NB4 (cell line): ENCODE data around the gene GSTA3.
"Not testable (repeated sequence)": the region's sequence is repeated elsewhere in the genome, so short reads cannot be mapped to it uniquely, and the experiment has no call there.

Experiments
- DNase-seq: peaks from one replicate; pipeline ENCODE4 v3.0.0; 2010; ENCODE audit warnings: low read depth
- H3K4me3 ChIP-seq: one replicate; pipeline ENCODE4 v1.5.1; 2011; ENCODE audit warnings: mild to moderate bottlenecking, low read depth, low read length, moderate library complexity
- MYC ChIP-seq: IDR thresholded peaks from 2 replicates; pipeline ENCODE4 v1.6.1; 2011; ENCODE audit warnings: low read depth, low read length
- POLR2A ChIP-seq: IDR thresholded peaks from 2 replicates; pipeline ENCODE4 v1.6.1; 2011; ENCODE audit warnings: mild to moderate bottlenecking; ENCODE audit not compliant: insufficient read length; ENCODE audit errors: extremely low read depth
- TF ChIP-seq, protein P1 (sequence below): IDR thresholded peaks from 2 replicates; pipeline ENCODE4 v1.6.1; 2011; ENCODE audit warnings: low read depth, low read length
- TF ChIP-seq, protein P2 (sequence below): IDR thresholded peaks from one replicate; pipeline ENCODE4 v1.5.1; 2012; ENCODE audit warnings: low read depth, low read length

Gene GSTA3

DNA sequence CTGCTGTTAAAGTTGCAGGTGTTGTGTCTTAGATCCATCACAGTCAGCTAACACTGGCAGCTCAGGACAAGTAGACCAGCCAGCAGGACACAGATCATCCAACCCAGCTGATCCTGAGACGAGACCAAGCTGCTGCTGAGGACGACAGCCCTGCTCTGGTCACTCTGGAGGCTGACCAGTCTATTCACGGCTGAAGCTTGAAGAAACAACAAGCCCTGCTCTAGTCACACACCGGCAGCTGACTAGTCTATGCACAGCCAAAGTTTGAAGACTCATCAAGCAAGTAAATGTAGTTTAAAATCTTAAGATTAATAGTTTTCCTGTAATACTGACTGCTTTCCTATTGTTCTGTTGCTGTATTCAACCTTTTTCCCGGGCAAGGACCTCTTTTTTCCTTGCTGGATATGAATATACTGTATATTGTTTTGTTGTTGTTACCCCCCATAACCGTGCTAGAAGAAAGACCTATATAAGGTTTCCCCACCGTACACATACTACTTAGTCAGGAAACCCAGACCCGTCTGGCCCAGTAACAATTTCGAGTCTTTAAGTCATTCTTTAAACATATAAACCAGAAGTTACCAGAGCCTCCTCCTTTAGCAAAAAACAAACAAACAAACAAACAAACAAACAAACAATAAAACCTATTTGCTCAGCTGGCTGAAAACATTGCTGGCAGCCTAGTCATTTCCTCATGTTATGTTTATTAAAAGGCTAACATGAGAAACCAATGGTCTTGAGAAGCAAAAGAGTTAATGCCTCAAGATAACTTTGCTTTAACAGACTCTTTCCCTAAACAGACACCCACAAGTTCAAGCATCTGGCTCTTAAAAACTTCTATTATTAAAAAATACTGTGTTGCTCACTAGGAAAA, 16.7 kb upstream of the GSTA3 start:
- TF ChIP-seq, protein P1, sequence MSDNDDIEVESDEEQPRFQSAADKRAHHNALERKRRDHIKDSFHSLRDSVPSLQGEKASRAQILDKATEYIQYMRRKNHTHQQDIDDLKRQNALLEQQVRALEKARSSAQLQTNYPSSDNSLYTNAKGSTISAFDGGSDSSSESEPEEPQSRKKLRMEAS = no peak
- TF ChIP-seq MYC = no peak
- TF ChIP-seq POLR2A = no peak
- TF ChIP-seq, protein P2, sequence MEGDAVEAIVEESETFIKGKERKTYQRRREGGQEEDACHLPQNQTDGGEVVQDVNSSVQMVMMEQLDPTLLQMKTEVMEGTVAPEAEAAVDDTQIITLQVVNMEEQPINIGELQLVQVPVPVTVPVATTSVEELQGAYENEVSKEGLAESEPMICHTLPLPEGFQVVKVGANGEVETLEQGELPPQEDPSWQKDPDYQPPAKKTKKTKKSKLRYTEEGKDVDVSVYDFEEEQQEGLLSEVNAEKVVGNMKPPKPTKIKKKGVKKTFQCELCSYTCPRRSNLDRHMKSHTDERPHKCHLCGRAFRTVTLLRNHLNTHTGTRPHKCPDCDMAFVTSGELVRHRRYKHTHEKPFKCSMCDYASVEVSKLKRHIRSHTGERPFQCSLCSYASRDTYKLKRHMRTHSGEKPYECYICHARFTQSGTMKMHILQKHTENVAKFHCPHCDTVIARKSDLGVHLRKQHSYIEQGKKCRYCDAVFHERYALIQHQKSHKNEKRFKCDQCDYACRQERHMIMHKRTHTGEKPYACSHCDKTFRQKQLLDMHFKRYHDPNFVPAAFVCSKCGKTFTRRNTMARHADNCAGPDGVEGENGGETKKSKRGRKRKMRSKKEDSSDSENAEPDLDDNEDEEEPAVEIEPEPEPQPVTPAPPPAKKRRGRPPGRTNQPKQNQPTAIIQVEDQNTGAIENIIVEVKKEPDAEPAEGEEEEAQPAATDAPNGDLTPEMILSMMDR = no peak
- DNase-seq = no peak
- no peak overlapping the region for H3K4me3 ChIP-seq

DNA sequence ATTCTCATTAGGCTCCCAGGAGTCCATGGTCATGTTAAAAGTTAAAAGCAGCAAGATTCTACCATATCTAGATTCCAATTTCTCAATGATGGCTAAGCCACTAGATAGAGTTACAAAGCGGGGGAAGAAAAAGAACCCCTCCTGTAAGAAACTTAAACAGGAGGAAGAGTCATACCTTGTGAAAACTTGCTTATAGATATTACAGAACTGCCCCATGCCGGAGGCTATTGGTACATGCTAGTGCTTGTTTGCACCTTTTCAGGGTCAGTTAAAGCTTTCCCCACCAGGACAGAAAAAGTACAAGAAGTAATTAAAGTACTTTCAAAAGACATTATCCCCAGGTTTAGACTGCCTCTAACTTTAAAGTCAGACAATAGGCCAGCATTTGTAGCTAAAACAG, 15.5 kb upstream of the GSTA3 start:
- TF ChIP-seq, protein P1 = no peak
- TF ChIP-seq, protein P2 = no peak
- TF ChIP-seq MYC (no peak), POLR2A (no peak)
- no peak for DNase-seq
- no peak overlapping the region for H3K4me3 ChIP-seq

DNA sequence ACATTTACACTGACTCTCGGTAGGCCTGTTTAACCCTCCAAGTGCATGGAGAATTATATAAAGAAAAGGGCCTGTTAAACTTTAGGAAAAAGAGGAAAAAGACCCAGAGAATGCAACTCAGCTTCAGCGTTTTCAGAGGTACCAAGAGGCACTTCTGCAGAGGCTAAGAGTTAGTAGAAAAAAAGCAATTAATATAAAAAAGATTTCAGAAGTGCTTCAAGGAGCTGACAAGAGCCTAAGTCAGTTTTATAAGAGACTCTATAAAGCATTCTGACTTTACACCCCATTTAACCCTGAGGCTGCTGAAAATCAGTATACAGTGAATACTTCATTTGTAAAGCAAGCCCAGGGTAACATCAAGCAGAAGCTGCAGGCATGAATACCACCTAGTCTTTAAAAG, 14.2 kb upstream of the GSTA3 start:
- not testable (repeated sequence) for DNase-seq, H3K4me3 ChIP-seq

DNA sequence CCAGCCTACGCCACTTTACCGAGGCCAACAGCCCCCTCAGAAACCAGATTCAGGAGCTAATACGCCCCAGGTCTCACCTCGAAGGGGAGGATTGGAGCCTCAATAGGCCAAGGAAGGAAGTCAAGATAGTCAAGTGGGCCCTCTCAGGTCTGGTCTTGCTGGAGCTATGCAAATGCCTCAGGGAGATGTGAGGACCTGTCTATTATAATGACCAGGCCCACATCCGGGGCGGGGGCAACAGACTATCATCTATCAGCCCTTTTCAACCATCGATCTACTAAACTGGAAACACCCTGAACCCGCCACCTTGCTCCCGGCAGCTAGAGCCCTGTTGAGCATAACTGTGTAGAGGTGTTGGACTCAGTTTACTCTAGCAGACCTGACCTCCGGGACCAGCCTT, 12.7 kb upstream of the GSTA3 start:
- no peak for DNase-seq
- TF ChIP-seq, protein P1 = no peak
- no peak for TF ChIP-seq POLR2A
- TF ChIP-seq MYC = no peak
- TF ChIP-seq, protein P2 = no peak

DNA sequence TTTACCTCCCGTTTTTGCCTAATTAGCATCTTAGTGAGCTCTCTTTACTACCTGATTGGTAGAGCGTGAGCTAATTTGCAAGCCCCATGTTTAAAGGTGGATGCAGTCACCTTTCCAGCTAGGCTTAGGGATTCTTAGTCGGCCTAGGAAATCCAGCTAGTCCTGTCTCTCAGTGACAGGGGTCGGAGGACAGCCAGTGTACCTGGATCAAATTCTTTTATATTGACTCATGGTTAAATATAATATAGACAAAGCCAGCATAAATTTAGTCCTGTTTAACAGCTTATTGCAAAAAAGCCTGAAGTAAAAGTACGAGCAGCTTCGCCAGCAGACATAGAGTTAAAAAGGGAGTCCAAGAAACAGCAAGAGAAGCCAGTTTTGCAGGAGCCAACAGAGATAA, 12.2 kb upstream of the GSTA3 start:
- no peak for DNase-seq
- no peak overlapping the region for H3K4me3 ChIP-seq
- TF ChIP-seq, protein P1 = no peak
- TF ChIP-seq MYC (no peak), POLR2A (no peak)
- TF ChIP-seq, protein P2 = no peak

More for the DNA sequence above, 12.7 kb upstream of the GSTA3 start:
- H3K4me3 ChIP-seq = no peak overlapping the region

DNA sequence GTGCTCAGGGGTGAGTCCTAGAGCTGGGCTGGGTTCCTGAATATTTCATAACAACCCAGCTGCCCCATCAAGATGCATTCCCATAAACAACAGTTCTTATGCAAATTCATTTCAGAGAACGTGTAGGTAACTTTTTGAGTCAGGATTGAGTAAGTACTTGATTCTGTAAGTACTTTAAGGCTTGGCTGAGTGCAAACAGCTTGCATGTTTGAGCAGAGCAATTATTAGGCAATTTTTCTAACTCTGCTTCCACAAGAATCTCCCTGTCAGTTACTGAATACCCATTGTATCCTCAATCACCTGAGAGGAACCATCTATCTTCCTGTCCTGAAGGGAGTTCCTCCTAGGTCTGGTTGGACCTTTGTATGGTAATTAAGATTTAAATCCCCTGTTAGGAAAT, 10.0 kb upstream of the GSTA3 start:
- DNase-seq, H3K4me3 ChIP-seq: not testable (repeated sequence)

DNA sequence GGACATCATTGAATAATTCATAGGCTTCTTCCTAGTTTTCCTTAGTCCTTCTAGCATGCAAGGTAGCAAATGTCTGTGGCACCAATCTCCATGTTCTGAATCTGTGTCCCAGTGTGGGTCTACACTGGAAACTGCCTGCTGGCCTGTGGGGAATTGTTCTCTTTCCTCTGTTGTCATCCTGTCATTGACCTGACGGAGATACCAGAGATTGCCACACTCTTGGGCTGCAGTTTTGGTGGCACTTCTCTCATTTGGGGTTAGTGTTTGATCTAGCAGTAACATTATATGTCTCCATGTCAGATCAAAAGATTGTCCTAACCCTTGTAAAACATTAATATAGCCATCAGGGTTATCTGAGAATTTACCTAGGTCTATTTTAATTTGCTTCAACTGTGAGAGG, 9.3 kb upstream of the GSTA3 start:
- not testable (repeated sequence) for H3K4me3 ChIP-seq, DNase-seq

DNA sequence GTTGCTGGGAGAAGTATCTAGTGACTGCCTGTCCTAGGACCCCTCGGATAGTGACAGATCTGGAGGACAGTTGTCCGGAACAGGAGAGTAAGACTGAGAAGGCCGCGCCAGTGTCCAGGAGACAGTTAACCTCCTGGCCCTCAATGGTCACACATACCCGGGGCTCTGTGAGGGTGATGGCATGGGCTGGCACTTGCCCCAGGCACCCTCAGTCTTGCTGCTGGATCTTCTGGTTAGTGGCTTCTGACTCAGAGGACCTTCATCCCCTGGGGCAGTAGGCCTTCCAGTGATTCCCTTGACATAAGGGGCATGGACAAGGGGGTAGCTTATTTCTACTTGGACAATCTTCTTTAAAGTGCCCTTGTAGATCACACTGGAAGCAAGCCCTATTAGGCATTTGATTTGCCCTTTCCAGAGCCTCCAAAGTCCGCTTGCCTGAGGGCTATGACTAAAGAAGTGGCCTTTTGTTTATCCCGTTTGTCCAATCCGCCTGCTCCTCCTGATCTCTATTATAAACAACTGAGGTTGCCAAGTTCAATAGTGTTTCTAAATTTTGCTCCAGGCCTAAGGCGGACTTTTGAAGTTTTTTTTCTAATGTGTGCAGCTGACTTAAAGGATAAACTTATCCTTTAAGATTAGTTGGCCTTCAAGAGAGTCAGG, 8.7 kb upstream of the GSTA3 start:
- DNase-seq, H3K4me3 ChIP-seq: not testable (repeated sequence)
